Stimulated activated CD4-positive, alpha-beta T cell treated with anti-CD3 and anti-CD28 coated beads, Interleukin-2, amount 100 ng/mL, for 4 hours (primary cell): ENCODE measurements around the gene RETREG1.

Source experiments
- DNase-seq: peaks from one replicate; pipeline ENCODE4 v3.0.0-alpha.2; 2020; ENCODE audit warnings: low read depth

The RETREG1 gene

DNA sequence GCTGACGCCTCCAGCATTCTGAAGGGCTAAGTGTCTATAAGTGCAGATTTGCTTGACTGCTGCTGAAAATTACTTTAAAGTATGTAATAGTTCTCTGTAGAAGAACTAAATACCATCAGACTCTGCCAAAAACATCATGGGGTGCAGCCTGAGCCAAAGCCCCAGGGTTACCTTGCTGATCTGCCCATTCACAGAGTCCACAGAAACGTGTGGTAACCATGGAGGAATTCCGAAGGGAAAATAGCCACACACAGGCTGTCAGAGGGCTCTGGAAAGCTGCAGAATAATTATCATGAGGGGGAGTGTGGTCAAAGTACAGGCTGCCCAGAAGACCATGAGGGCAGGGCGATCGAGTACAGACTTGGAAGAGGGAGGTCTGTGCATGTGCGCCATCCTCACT, 36.4 kb downstream of the RETREG1 start:
- no peak for DNase-seq

DNA sequence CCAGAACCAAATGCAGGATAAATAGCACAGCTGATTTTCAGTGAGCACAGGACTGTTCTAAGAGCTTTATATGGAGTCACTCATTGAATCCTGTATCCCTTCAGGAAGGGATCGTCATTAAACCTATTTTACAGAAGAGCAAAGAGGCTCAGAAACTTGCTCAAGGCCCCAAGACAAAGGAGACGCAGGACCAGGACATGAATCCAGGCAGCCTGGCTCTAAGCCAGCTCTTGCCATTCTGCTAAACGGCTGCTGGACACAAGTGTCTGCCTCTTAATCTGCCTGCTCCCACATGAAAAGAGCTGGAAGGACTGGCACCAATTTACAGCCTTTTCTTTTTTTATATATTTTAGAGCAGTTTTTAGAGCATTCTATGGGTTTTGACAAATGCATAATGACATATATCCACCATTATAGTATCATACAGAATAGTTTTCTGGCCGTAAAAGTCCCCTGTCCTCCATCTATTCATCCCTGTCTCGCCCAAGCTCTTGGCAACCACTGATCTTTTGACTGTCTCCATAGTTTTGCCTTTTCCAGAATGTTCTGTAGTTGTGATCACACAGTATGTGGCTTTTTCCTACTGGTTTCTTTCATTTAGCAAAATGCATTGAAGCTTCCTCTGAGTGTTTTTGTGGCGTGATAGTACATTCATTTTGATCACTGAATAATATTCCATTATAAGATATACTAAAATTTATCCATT, 37.5 kb downstream of the RETREG1 start:
- DNase-seq = no peak

- DNase-seq = no peak
Observed at GRCh38 chr5:16578474-16578883, 38.3 kb downstream of the RETREG1 start.

DNA sequence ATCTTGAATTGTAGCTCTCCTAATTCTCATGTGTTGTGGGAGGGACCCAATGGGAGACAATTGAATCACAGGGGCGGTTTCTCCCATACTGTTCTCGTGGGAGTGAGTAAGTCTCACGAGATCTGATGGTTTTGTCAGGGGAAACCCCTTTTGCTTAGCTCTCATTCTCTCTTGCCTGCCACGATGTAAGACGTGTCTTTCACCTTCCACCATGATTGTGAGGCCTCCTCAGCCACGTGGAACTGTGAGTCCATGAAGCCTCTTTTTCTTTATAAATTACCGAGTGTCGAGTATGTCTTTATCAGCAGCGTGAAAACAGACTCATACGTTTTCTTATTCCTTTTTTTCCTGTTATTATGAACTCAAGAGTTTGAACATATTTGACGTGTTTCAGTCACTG, 39.1 kb downstream of the RETREG1 start:
- DNase-seq = no peak

DNA sequence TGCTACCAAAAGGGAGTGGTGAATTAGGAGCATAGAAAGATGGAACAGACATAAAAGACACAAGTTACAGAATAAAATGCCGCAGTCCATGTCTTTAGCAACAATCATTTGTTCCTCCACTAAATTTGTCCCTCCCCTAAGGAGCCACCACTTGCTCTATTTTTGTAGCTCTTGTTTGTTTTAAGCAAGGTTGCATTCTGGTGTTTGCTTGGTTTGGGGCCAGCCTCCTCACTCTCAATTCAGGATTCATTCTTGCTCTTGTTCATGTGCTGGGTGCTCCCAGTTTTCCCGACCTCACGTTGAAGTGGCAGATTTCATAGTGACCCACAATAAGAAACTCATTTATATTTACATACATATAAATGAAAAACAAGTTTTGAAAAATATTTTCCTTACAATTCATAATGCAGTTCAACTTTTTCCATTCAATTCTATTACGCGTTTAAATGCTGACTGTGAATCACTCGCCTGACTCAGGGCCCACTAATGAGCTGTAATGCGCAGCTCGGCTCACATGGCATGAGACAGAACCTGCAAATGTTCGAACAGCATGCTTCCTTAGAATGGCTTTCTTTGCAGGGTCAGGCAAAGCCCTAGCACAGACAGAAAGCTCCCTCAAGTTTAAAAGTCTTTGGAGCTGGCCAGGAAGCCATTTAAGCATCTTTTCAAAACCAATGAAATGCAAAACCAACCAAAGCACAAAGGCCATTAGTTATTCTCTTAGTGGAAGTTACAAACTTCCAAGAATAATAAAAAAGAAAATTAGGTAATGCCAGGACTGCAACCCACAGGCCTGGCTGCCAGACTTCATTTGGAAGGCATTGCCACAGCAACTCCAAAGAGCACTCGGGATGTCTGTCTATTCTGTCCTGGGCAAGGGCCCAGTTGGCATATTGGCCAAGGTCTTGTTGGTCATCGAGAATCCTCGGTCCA, 41.7 kb downstream of the RETREG1 start:
- DNase-seq = no peak

GRCh38 chr5:16573401-16573800, 43.4 kb downstream of the RETREG1 start:
- no peak for DNase-seq

DNA sequence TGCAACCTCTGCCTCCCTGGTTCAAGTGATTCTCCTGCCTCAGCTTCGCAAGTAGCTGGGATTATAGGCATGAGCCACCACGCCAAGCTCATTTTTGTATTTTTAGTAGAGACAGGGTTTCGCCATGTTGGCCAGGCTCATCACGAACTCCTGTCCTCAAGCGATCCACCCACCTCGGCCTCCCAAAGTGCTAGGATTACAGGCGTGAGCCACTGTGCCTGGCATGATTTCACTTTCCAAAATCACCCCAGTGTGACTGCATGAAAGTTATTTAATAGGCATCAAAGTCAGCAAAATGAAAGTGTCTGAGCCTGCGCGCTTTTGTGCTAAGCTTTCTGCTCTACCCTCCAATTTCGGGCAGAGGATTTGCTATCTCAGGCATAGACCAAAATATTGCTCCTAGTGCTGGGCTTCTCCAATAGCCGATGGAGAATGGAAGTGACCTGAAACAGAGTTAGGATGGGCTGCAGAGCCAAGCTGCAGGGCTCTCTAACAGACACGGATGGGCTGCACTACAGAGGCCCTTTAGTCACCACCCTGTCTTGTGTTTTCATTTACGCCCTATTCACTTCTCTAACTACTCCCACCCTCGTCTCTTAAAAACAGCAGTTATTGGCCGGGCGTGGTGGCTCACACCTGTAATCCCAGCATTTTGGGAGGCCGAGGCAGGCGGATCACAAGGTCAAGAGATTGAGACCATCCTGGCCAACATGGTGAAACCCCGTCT, 44.3 kb downstream of the RETREG1 start:
- DNase-seq = no peak

- DNase-seq = no peak
Observed at GRCh38 chr5:16571016-16571415, 45.8 kb downstream of the RETREG1 start.

GRCh38 chr5:16570121-16570815, 46.5 kb downstream of the RETREG1 start:
- no peak for DNase-seq

- no peak for DNase-seq
Observed at GRCh38 chr5:16568875-16569580, 47.8 kb downstream of the RETREG1 start.

DNA sequence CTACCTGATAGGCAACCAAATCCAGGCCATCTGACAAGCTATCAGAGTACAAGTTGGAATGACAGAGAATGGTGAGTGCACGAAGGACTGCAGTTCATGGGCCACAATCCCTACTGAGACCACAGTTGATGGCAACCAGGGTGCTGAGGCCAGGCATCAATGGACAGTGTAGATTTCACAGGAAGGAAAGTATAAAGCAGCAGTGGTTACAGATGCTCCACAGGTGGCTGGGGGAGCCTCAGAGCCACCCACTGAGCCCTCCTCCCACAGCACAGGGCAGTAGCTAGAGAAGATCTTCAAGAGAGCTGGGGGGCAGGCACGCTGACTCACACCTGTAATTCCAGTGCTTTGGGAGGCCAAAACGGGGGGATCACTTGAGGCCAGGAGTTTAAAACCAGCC, 49.4 kb downstream of the RETREG1 start:
- no peak for DNase-seq

DNA sequence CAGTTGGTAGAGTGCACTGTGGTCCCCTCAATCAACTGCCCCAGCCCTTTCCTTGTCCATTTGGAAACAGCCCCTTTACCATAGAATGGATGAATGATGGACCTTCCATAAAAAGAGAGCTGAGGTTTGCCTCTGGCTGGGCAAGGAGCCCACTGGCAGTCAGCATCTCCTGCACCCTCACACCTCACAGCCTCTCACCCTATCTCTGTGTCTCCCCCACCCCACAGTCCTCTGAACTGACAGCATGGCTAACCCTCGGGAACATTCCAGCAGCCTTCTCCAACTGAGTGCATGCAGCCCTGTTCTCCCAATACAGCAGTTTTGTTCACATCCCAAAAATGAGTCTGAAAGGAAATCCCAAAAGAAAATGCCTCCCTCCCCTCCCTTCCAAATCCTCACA, 51.7 kb downstream of the RETREG1 start:
- no peak for DNase-seq

- DNase-seq = no peak
Observed at GRCh38 chr5:16564248-16564867, 52.4 kb downstream of the RETREG1 start.

DNA sequence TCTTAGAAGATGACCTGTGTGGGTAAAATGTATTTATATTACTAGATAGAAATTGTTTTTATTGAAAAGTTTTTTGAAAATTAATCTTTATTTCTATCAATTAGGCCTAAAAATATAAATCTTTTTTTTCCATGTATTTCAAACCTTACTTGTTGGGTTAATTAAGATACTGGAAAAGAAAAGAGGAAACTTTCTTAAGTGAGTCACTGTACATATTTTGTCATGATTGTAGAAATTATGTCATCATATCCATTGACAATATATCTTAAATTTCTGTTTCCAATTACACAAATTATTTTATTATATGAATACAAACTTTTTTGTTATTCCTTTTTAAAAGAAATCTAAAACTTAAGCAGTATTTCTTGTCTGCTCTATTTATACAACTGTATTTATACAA, 53.1 kb downstream of the RETREG1 start:
- no peak for DNase-seq

DNA sequence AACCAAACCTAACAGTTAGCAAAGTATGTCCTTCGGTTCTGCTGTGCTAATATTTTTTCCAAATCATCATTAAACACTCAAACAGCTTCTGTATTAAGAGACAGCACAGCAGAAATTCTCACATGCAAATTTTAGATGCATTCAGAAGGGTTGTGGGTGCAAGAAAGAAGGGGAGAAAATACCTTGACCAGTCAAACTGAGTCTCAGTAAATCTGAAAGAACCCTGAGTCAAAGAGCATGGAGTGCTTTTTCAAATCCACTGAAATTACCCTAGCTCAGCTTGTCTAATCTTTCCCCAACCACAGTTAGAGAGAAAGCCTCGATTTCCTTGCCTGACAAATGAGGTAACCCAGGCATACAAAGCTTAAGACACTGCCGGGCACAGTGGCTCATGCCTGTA, 55.1 kb downstream of the RETREG1 start:
- no peak for DNase-seq

DNA sequence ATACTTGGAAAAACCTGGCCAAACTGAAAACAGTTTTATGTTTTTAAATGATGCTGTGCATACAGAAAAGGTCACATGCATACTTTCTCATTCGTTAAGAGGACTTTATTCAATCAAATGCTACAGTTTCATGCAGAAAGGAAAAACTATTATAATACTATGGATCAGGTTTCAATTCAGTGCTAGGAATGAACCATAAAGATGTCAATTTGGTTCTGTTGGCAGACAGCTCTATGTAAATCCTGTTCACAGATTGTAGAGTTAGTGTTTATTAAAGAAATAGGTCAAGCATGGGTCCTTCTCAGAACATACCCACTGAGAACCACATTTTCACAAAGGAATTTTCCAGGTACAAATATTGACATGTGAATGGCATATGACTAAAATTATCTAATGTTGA, 57.1 kb downstream of the RETREG1 start:
- no peak for DNase-seq

DNA sequence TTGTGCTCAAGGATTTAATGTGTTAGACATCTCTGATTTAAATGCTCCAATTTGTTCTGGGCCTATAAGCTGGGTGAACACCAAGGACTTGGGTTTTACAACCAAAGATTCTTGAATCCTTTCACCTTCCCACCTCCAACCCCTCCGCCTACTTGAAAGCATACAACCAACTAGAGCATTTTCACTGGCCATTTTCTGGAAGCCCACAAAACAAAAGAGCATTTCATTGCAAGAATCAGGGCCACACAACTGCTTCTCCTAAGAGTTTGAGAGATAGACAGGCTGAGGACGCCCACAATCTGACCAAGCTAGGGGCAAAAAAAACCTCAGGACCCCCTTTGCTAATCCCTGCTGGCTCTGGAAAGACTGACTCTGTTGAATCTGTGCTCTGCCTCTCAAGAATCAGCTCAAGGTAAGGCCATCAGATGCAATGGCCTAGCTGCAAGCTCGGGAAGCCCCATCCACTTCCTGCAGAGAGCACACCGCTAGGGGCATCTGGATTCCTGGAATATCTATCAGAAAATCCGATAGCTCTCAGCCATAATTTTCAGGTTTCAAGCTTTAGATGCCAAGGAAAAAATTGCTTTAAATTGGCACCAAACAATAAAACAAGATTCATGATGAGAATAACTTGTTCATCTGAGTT, 57.7 kb downstream of the RETREG1 start:
- DNase-seq = no peak

DNA sequence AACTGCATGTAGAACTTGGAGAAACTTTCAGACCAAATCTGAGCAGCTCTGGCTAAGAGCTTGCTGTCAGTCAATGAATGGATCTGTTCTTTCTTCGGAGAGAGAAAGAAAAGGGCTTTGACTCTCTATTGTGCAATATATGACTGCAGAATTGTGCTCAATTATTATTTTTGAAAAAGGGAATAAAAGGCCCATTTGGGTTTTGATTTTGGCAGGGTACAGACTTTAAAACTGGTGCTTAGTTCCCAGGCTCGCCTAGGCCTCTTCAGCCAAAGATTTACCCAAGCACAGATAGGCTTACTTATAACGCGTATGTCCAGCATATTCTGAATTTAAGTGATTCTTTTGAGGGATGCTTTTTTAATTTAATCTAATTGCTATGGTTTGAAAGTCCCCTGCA, 59.3 kb downstream of the RETREG1 start:
- no peak for DNase-seq

DNA sequence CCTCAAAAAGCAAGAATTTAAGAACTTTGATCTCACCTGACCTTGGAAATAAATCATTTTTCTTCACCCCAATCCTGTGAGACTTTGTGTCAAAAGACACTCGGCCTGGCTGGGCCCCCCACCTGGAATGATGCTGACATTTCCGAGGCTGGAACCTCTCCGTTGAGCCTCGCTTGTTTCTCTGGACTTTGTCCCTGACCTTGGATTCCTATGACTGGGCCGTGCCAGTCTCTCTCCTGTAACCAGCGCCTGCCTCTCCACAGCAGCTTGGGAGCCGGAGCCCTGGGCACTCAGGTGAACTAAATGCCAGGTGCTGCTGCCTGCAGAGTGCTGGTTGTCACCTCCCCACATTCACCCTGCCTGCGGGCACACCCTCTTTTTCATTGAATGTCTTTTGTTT, 62.7 kb downstream of the RETREG1 start:
- DNase-seq = no peak

GRCh38 chr5:16552666-16553343, 64.0 kb downstream of the RETREG1 start:
- DNase-seq = peak; percentile 31
